H9 (cell line): ENCODE results near the gene NENF. TPM values are rescaled to one million over a fixed set of nuclear protein-coding genes. Genes with fewer than 3 reads are reported as not detected.

ENCODE experiments used
- DNase-seq: peaks from one replicate; pipeline ENCODE4 v3.0.0-alpha.2; 2017
- H2AFZ ChIP-seq: one replicate; pipeline ENCODE4 v1.6.1; 2013; ENCODE audit warnings: mild to moderate bottlenecking, low read length, control low read depth, moderate library complexity
- H2AK5ac ChIP-seq: 2 replicates; pipeline ENCODE4 v1.6.1; 2013; ENCODE audit warnings: low read length, control low read depth, mixed read lengths; ENCODE audit not compliant: insufficient read length
- H2BK120ac ChIP-seq: one replicate; pipeline ENCODE4 v1.6.1; 2013; ENCODE audit warnings: low read depth, mild to moderate bottlenecking, low read length, control low read depth, inconsistent platforms; ENCODE audit not compliant: poor library complexity, severe bottlenecking
- H2BK12ac ChIP-seq: 2 replicates; pipeline ENCODE4 v1.6.1; 2013; ENCODE audit warnings: low read length, control low read depth, mixed read lengths, low read depth; ENCODE audit not compliant: insufficient read length
- H2BK15ac ChIP-seq: 2 replicates; pipeline ENCODE4 v1.6.1; 2013; ENCODE audit warnings: low read depth, low read length, control low read depth
- H2BK20ac ChIP-seq: one replicate; pipeline ENCODE4 v1.6.1; 2013; ENCODE audit warnings: low read depth, mild to moderate bottlenecking, low read length, control low read depth, inconsistent platforms; ENCODE audit not compliant: poor library complexity, severe bottlenecking
- H2BK5ac ChIP-seq: 2 replicates; pipeline ENCODE4 v1.6.1; 2013; ENCODE audit warnings: low read length, control low read depth, mixed read lengths; ENCODE audit not compliant: insufficient read length
- H3K14ac ChIP-seq: 2 replicates; pipeline ENCODE4 v1.6.1; 2013; ENCODE audit warnings: low read length, control low read depth; ENCODE audit not compliant: insufficient read depth
- H3K18ac ChIP-seq: 2 replicates; pipeline ENCODE4 v1.6.1; 2013; ENCODE audit warnings: low read depth, mild to moderate bottlenecking, mixed read lengths, low read length, control low read depth; ENCODE audit not compliant: insufficient read length
- H3K23ac ChIP-seq: 2 replicates; pipeline ENCODE4 v1.6.1; 2013; ENCODE audit warnings: low read length, control low read depth, mixed read lengths, low read depth; ENCODE audit not compliant: insufficient read length
- H3K23me2 ChIP-seq: 2 replicates; pipeline ENCODE4 v1.6.1; 2013; ENCODE audit warnings: low read depth, mild to moderate bottlenecking, mixed read lengths, low read length, control low read depth; ENCODE audit not compliant: insufficient read length, poor library complexity, severe bottlenecking
- H3K27ac ChIP-seq: 2 replicates; pipeline ENCODE4 v1.5.1; 2013; ENCODE audit warnings: low read length, control low read depth, mixed read lengths, low read depth; ENCODE audit not compliant: insufficient read length
- H3K27me3 ChIP-seq: 2 replicates; pipeline ENCODE4 v1.6.1; 2013; ENCODE audit warnings: low read length, control low read depth, inconsistent platforms; ENCODE audit not compliant: insufficient read depth
- H3K4ac ChIP-seq: 2 replicates; pipeline ENCODE4 v1.6.1; 2013; ENCODE audit warnings: low read depth, mild to moderate bottlenecking, control low read depth, inconsistent platforms, low read length, moderate library complexity
- H3K4me1 ChIP-seq: 2 replicates; pipeline ENCODE4 v1.6.1; 2013; ENCODE audit warnings: low read length, control low read depth, inconsistent platforms; ENCODE audit not compliant: insufficient read depth
- H3K4me2 ChIP-seq: 2 replicates; pipeline ENCODE4 v1.6.1; 2013; ENCODE audit warnings: low read length, control low read depth, mixed read lengths; ENCODE audit not compliant: insufficient read length, insufficient read depth
- H3K56ac ChIP-seq: 2 replicates; pipeline ENCODE4 v1.6.1; 2013; ENCODE audit warnings: low read depth, mild to moderate bottlenecking, mixed read lengths, low read length, control low read depth; ENCODE audit not compliant: insufficient read length
- H3K79me1 ChIP-seq: 2 replicates; pipeline ENCODE4 v1.6.1; 2013; ENCODE audit warnings: low read depth, mild to moderate bottlenecking, moderate library complexity, low read length, control low read depth, inconsistent platforms; ENCODE audit not compliant: insufficient read depth, poor library complexity, severe bottlenecking
- H3K79me2 ChIP-seq: 2 replicates; pipeline ENCODE4 v1.6.1; 2013; ENCODE audit warnings: low read length, control low read depth, inconsistent platforms; ENCODE audit not compliant: insufficient read depth
- H3K9ac ChIP-seq: 2 replicates; pipeline ENCODE4 v1.6.1; 2013; ENCODE audit warnings: low read length, control low read depth, mixed read lengths; ENCODE audit not compliant: insufficient read length; ENCODE audit errors: extremely low read depth
- H3K9me3 ChIP-seq: one replicate; pipeline ENCODE4 v1.6.1; 2013; ENCODE audit warnings: low read depth, low read length, inconsistent platforms; ENCODE audit not compliant: control insufficient read depth
- H3T11ph ChIP-seq: one replicate; pipeline ENCODE4 v1.6.1; 2013; ENCODE audit warnings: mild to moderate bottlenecking, low read length, control low read depth, inconsistent platforms
- H4K20me1 ChIP-seq: one replicate; pipeline ENCODE4 v1.6.1; 2013; ENCODE audit not compliant: control insufficient read depth, insufficient read length, insufficient read depth
- H4K5ac ChIP-seq: 2 replicates; pipeline ENCODE4 v1.6.1; 2013; ENCODE audit warnings: low read depth, mild to moderate bottlenecking, mixed read lengths, low read length, control low read depth; ENCODE audit not compliant: insufficient read length
- H4K8ac ChIP-seq: replicated peaks from 2 replicates; pipeline ENCODE4 v1.6.1; 2013; ENCODE audit warnings: low read length, control low read depth, mixed read lengths, low read depth; ENCODE audit not compliant: insufficient read length
- H4K91ac ChIP-seq: 2 replicates; pipeline ENCODE4 v1.6.1; 2013; ENCODE audit warnings: low read depth, mild to moderate bottlenecking, moderate library complexity, mixed read lengths, low read length, control low read depth; ENCODE audit not compliant: insufficient read length
- H3K27ac Mint-ChIP-seq, 3 experiments: 2 replicates in 2 of 3; 3 replicates in 1 of 3; pipeline ENCODE4 v1.8.0; 2020 to 2021; ENCODE audit warnings: mixed read lengths in 3 of 3, mild to moderate bottlenecking in 1 of 3, moderate library complexity in 1 of 3
- H3K27me3 Mint-ChIP-seq: 2 replicates; pipeline ENCODE4 v1.8.0; 2021; ENCODE audit warnings: low read depth, mild to moderate bottlenecking, moderate library complexity, mixed read lengths
- H3K36me3 Mint-ChIP-seq, 3 experiments: 2 replicates in 2 of 3; 3 replicates in 1 of 3; pipeline ENCODE4 v1.8.0; 2020 to 2021; ENCODE audit warnings: low read depth in 3 of 3, mixed read lengths in 3 of 3; ENCODE audit not compliant: insufficient read depth in 1 of 3
- H3K4me1 Mint-ChIP-seq, 2 experiments: 2 replicates each; pipeline ENCODE4 v1.8.0; 2020; ENCODE audit warnings: mixed read lengths in 2 of 2
- H3K4me3 Mint-ChIP-seq, 2 experiments: 2 replicates in 1 of 2; 3 replicates in 1 of 2; pipeline ENCODE4 v1.8.0; 2020 to 2021; ENCODE audit warnings: mild to moderate bottlenecking in 2 of 2, mixed read lengths in 2 of 2, moderate library complexity in 1 of 2
- H3K9me3 Mint-ChIP-seq, 2 experiments: 2 replicates in 1 of 2; 3 replicates in 1 of 2; pipeline ENCODE4 v1.8.0; 2020; ENCODE audit warnings: mild to moderate bottlenecking in 2 of 2, mixed read lengths in 2 of 2, moderate library complexity in 1 of 2
- CTCF ChIP-seq: fragments of 200-600 bp; sonication (generic); conservative IDR thresholded peaks from 3 replicates; pipeline ENCODE4 v1.8.0; 2021; ENCODE audit warnings: antibody characterized with exemption, mild to moderate bottlenecking
- whole genome bisulfite sequencing: extraction: QIAGEN DNeasy Blood & Tissue Kit; methylation state at CpG from one replicate; pipeline ENCODE4 v1.1.7; 2013; ENCODE audit warnings: missing lambda C conversion rate, low lambda C conversion rate, mixed read lengths; ENCODE audit not compliant: insufficient read length; ENCODE audit errors: extremely low coverage; 5-methylcytosine and 5-hydroxymethylcytosine counted together
- total RNA-seq: library from RNA; stranded (reverse); gene quantifications from 2 replicates; pipeline ENCODE4 v1.2.1, GENCODE V29; 2021

The NENF gene
- total RNA-seq, 1 experiment from 2014 or later, result 28.3 TPM

- Mint-ChIP-seq H3K4me3 (no peak overlapping the region), H3K27me3 (peaks cover 34% of the 10 kb centered on the region), H3K9me3 (no peaks in the 10 kb centered on the region), H3K4me1 (peaks cover 14 to 23% of the 10 kb centered on the region in 2 experiments), H3K27ac (no peak overlapping the region), H3K36me3 (no peaks in the 10 kb centered on the region)
- Histone ChIP-seq H2BK120ac (no peak overlapping the region), H3K4me2 (no peak overlapping the region), H3K27ac (no peak overlapping the region), H3K9me3 (no peaks in the 10 kb centered on the region), H3K56ac (no peak overlapping the region), H3K79me1 (no peaks in the 10 kb centered on the region), H2BK5ac (no peak overlapping the region), H3K4me1 (no peaks in the 10 kb centered on the region), H4K5ac (no peak overlapping the region), H4K8ac (no peak overlapping the region), H3K27me3 (no peaks in the 10 kb centered on the region), H3K14ac (no peak overlapping the region), H3K18ac (no peak overlapping the region), H2BK20ac (no peak overlapping the region), H3K4ac (no peak overlapping the region), H3K9ac (no peak overlapping the region), H3K23ac (no peak overlapping the region), H4K20me1 (no peaks in the 10 kb centered on the region), H3K79me2 (no peaks in the 10 kb centered on the region), H2BK12ac (no peak overlapping the region), H2BK15ac (no peak overlapping the region), H2AFZ (no peak overlapping the region), H3T11ph (no peak overlapping the region), H3K23me2 (peaks cover 4% of the 10 kb centered on the region), H4K91ac (no peak overlapping the region), H2AK5ac (no peak overlapping the region)
- WGBS, result no CpG with 5 or more reads among the region's 3 CpGs
- no peak for TF ChIP-seq CTCF
- no peak for DNase-seq
Measured at GRCh38 chr1:212430955-212431394, 1.7 kb upstream of the NENF start.
